ENCODE data around the gene KLHDC3. TPM values are rescaled to one million over a fixed set of nuclear protein-coding genes. Genes with fewer than 3 reads are reported as not detected.
"Not testable (repeated sequence)": the region's sequence is repeated elsewhere in the genome, so short reads cannot be mapped to it uniquely, and the experiment has no call there.

KLHDC3 gene
- total RNA-seq, 2 donors from 2014 or later = 43.7 to 44.1 TPM

DNA sequence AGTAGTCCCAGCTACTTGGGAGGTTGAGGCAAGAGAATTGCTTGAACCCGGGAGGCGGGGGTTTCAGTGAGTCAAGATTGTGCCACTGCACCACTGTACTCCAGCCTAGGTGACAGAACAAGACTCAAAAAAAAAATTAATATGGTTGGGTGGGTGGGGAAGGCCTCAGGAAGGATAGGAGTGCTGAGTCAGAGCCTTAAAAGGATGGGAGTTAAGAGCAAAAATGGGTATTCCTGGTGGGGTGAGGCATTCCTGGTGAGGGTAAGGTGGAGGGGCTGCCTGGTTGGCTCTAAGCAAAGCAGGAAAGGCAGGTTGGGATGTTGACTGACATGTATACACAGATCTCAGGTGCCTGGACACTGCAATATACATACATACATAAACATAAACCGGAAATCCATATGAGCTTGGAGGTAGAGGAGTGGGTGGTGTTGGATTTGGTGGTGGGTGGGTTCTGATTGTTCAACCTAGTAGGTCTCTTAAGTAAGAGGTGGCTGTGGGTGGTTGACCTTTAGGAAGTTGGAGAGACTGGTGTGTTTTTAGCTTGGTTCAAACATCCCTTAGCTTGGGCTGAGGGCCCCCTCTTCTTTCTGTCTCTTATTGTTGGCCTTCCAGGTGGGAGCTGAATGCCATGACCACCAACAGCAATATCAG, 6.1 kb downstream of the KLHDC3 start:
- no peak for DNase-seq (ENCODE audit: low spot score)
- intact Hi-C loops (cut with DNase I) = no loop called here

DNA sequence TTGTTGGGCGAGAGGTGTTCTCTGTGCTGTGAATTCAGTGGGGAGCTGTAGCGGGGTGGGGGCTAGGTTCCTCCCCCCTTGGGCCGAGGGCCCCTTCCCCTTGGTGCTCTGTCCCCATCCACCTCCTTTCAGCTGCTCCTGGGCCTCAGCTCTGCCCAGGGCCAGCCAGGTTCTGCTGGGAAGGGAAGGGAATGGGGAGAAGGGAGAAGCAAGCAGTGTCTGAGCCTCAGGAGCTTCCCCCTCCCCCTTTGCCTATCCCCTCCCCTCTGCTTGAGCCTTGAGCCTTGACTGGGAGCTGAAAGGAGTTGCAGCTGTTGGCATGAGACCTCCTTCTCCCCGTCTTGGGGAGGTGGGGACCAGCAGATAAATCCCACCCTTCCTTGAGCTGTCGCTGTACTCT, 6.8 kb downstream of the KLHDC3 start:
- DNase-seq (ENCODE audit: low spot score) = no peak
- intact Hi-C loops (cut with DNase I) = no loop called here

DNA sequence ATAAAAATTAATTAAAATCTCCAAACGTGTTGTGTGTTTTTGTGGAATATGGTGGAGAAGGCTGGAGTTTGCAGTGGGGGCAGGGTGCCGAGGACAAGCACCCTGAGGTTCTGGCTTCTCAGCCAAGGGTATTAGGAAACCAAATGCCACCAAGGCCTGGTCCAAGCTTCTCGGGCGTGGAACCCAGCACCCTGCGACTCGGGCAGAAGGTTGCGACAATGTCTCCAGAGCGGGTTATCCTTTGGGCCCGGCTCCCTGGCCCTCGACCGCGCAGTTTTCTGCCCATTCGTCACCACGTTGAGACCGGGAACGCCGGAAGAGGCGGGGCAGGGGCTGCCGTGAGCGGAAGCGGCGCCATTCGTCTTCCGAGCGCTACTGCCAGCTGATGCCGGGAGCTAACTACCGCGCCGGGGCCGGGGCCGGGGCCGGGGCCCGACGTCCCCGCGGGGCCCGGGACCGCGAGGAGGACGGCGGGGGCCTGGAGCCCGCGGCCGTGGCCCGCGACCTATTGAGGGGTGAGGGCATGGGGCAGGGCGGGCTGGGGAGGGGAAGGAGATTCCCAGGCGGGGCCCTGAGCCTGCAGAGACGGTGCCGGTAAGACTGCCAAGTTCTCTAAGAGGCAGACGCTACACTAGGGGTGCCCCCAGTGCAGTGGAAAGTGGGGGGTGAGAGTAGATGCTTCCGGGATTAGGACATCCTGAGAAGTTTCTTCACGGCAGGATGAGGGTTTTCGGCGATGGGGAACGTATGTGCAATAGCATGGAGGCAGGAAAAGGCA, 7.4 kb downstream of the KLHDC3 start, which contains the start of gene RRP36:
Gene RRP36, plus strand, starts transcription at position 354 of the 778 bp plus-strand sequence. Its CDS starts 32 bp downstream, at position 386.
- intact Hi-C loops (cut with DNase I) = no loop called here

DNA sequence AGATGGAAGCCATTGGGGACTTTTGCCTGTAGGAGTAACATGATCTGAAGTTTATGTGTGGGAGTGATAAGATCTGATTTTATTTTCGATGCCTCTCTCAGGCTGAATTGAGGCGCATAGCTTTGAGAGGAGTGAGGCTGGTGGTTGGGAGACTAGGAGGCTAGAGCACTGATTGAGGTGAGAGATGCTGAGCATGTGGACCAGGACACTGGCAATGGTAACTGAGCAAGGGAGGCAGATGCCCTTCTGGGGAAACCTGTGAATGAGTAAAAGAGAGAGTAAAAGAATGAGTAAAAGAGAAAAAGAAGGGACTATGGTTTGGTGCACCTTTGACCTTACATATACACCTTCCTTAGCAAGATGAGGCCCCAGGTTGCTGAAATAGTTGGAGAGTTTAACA, 10.4 kb downstream of the KLHDC3 start:
- intact Hi-C loops (cut with DNase I) = no loop called here
- no peak for DNase-seq (ENCODE audit: low spot score)

More for the DNA sequence above, 7.4 kb downstream of the KLHDC3 start, which contains the start of gene RRP36:
- peak; percentile 95 for DNase-seq (ENCODE audit: low spot score)

DNA sequence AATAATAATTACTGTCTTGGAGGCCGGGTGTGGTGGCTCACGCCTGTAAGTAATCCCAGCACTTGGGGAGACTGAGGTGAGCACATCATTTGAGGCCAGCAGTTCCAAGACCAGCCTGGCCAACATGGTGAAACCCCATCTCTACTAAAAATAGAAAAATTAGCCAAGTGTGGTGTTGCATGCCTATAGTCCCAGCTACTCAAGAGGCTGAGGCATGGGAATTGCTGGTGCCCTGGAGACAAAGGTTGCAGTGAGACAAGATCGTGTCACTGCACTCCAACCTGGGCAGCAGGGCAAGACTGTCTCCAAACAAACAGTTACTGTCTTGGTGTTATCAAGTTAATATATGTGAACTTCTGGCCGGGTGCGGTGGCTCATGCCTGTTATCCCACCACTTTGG, 12.3 kb downstream of the KLHDC3 start:
- intact Hi-C loops (cut with DNase I) = no loop called here
- DNase-seq (ENCODE audit: low spot score) = no peak

DNA sequence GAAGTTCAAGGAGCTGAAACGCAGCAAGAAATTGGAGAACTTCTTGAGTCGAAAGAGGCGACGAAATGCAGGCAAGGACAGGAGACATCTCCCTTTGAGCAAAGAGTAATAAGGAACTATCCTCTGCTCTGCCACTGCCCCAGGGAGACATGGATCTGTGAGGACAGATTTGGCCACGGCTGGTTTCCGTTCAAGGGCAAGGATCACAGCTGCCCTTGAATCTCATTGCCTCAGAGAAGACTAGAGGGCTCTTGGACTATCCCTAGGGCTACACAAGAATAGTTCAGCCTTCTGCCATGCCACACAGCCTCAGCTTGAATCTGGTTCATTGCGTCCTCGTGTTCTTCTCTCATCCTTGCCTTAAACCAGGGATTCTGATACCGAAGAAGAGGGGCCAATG, 15.1 kb downstream of the KLHDC3 start:
- intact Hi-C loops (cut with DNase I) = no loop called here

DNA sequence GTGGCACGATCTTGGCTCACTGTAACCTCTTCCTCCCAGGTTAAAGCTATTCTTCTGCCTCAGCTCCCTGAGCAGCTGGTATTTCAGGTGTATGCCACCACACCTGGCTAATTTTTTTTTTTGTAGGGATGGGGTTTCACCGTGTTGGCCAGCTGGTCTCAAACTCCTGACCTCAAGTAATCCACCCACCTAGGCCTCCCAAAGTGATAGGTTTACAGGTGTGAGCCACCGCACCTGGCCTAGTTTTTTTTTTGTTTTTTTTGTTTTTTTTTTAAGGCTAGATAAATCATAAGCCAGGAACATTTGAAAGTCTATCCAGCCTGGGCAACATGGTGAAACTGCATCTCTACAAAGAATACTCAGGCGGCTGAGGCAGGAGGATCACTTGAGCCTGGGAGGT, 18.3 kb downstream of the KLHDC3 start:
- intact Hi-C loops (cut with DNase I) = no loop called here

More for the DNA sequence above, 15.1 kb downstream of the KLHDC3 start:
- no peak for DNase-seq (ENCODE audit: low spot score)

DNA sequence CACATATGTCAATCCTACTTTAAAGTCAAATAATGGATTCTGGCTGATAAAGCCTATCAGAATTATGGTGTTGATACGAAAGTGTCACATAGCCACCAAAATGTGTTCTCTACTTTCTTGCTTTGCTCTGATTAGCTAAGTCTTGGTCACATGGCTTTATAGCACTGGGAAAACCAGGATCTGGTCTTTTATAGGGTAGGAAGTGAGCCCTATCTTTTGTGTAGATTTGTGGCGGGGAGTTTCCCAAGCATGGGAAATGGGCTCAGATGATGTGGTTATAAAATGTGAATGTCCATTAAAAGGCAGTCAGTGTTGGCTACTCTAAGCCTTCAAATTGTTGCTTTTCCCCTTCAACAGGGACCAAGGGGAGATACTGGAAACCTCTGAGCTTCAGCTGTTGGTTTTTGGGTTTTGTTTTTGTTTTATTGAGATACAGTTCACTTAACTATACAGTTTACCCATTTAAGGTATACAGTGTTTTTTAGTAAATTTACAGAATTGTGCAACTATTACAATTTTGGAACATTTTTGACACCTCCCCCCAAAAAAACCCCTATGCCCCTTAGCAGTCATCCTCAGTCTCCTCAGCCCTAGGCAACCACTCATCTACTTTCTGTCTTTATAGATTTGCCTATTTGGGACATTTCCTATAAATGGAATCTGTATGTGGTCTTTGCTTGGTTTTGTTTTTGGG, 19.6 kb downstream of the KLHDC3 start:
- DNase-seq (ENCODE audit: low spot score) = no peak
- intact Hi-C loops (cut with DNase I) = no loop called here

More for the DNA sequence above, 18.3 kb downstream of the KLHDC3 start:
- no peak for DNase-seq (ENCODE audit: low spot score)

DNA sequence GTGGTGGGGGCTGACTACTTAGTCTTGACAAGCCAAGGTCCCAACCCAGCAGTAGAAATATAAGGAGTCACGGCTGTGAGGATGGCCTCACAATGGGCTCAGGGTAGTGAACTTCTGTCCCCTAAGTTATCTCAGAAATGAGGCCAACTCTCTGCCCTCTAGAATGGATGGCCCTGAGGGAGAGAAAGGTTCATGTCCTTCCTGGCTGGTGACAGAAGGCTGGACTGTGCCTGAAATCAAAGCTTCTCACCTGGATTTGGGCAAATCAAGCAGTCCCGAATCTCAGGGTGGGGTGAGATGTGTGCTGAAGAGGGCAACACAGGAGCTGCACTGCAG, 20.1 kb downstream of the KLHDC3 start:
- DNase-seq (ENCODE audit: low spot score) = no peak
- intact Hi-C loops (cut with DNase I) = no loop called here

DNA sequence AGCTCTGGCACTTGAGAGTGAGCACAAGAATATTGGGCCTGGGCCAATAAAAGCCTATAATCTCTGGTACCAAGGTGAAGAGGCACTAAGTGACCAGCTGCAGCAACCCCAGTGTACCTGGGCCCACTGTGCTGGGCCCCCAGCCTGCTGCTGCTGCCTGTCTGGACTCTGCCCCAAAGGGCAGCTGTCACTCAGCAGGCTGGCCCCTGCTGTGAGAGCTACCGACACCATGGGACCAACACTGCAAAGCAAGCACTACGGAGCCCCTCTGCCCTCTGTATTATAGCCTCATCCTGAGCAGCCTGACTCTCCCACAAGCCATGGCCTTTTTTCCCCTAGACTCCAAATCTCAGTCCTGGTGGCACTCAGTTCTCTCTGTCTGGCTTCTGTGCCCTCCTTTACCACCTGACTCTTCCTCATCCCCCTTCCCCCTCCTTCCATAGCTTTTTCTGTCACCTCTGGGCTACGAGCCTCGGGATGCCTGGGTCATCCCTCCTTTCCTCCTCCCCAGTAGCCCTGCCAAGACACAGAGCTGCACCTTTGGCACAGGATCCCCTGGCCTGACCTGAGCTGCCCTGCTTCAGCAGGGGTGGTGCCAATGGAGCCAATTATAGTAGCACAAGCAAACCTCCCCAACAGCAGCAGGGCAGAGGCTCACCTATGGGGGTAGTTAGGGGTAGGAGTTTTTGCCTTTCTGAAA, 21.6 kb downstream of the KLHDC3 start:
- intact Hi-C loops (cut with DNase I) = no loop called here
- DNase-seq (ENCODE audit: low spot score) = no peak

DNA sequence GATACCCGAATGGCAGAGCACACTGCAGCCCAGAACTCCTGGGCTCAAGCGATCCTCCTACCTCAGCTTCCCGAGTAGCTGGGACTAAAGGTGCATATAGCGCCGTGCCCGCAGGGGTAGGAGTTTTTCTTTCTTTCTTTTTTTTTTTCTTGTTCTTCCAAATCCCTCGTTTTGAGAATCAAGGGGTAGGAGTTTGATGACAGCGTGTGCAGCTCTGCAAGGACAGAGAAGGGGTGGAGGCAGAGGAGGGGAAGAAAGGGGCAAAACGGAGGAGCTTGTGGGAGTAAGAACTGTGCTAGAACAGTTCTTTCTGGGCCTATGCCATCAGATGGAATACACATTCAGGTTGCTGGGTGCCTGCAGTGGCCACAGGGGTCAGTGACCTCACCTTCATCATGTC, 22.7 kb downstream of the KLHDC3 start:
- intact Hi-C loops (cut with DNase I) = no loop called here
- no peak for DNase-seq (ENCODE audit: low spot score)

DNA sequence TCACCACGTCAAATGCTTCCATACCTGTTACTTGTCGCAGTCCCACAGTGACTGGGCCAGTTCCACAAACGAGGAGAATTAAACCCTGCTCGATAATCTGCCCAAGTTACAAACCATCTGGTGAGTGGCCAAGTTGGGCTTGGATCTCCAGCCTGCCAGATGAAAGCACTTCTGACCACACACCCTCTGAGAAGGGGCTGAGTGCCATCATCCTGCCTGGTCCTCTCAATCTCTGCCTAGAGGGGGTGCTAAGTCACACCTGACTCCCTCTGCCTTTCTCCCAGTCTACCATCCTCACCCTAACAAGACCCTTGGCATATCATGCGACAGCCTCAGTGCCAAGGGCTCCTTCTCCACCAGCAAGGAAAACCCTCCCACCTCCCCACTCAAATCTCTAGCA, 23.1 kb downstream of the KLHDC3 start:
- intact Hi-C loops (cut with DNase I) = no loop called here
- DNase-seq (ENCODE audit: low spot score) = no peak

DNA sequence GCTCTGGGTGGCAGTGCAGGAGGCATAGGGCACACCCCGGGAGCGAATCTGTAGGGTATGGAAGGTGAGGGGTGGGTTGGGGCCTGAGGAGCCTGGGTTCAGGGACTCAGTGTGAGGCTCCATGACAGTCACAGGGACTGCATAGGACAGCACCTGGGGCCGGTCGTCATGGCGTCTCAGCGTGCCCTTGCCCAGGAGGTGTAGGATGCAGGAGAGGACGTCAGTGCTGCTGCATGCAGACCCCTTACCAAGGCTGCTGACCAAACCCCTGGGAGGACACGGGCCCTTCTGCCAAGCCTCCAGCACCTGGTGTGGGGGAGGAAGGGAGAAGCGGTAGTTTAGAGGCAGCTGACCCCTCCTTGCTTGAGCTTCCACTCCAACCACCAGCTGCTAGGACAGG, 23.7 kb downstream of the KLHDC3 start:
- intact Hi-C loops (cut with DNase I) = no loop called here
- no peak for DNase-seq (ENCODE audit: low spot score)

DNA sequence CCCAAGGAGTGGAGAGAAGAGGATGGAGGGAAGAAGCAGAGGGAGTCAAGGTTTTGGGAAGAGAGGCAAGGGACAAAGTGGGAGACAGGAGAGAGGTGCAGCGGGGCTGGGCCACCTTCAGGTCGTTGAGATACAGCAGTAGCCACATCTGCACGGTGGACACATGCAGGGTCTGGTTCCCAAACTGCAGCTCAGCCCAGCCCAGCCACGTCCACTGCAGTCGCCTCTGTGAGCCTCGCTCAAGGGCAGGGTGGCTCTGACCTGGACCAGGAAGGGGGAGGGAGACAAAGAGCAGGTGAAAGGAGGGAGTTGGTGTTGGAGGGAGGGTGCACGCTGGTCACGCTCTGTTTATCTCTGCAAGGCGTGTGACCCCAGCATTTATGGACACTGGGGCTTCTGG, 24.7 kb downstream of the KLHDC3 start:
- intact Hi-C loops (cut with DNase I) = no loop called here
- DNase-seq (ENCODE audit: low spot score) = no peak

DNA sequence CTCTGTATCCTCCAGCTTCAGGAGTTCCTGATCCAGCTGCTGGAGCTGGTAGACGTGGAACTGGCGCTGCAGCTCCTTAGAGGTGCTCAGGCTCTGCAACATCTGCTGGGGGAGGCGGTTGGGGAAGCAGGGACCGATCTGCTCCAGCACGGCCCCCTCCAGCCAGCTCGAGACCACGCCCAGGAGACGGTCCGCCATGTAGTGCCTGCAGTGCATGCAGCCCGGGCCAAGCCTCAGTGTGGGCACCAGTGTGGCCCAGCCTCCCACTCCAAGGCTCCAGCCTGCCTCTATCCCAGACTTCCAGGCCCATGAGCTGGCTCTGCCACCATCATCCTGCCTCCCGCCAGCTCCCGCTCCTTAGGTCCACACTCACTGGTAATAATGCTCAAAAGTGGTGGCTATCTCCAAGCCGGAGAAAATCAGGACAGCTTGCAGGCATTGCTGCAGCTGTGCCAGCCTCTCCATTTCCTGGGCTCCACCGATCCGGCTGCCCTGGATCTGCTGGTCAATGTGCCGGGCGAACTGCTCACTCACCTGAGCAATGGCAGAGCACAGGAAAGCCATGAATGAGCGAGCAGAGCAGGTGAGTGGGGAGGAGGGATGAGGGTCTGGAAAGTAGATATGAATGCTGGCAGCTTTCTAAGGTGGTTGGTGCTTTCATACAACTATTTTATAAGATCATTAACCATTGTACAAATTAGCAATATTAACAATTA, 26.7 kb downstream of the KLHDC3 start:
- no peak for DNase-seq (ENCODE audit: low spot score)
- intact Hi-C loops (cut with DNase I) = no loop called here

DNA sequence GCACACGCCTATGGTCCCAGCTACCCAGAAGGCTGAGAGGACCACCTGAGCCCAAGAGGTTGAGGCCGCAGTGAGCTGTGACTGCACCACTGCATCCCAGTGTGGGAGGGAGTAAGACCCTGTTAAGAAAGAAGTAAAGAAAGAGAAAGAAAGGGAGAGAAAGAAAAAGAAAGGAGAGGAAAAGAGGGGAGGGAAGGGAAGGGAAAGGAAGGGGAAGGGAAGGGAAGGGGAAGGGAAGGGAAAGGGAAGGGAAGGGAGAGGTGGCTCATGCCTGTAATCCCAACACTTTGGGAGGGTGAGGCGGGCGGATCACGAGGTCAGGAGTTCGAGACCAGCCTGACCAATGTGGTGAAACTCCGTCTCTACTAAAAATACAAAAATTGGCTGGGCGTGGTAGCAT, 27.4 kb downstream of the KLHDC3 start:
- intact Hi-C loops (cut with DNase I); DNase-seq (ENCODE audit: low spot score): not testable (repeated sequence)

DNA sequence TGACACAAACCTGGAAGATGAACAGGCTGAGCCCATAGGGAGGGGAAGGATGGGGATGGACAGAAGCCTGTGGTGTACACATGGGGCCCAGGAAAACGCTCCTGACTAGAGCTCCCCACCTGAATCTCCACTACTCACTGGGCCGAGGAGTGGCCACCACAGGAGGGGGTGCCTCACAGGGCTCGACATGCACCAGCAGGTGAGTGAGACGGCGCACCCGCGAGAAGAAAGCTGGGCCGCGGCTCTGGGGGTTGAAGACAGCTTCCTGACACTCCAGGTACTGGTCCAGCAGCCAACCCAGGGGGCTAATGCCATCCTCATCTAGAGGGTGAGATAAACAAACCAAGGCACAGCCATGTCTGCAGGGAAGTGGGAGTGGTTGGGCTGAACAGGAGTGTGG, 29.3 kb downstream of the KLHDC3 start:
- intact Hi-C loops (cut with DNase I) = no loop called here
- DNase-seq (ENCODE audit: low spot score) = no peak

DNA sequence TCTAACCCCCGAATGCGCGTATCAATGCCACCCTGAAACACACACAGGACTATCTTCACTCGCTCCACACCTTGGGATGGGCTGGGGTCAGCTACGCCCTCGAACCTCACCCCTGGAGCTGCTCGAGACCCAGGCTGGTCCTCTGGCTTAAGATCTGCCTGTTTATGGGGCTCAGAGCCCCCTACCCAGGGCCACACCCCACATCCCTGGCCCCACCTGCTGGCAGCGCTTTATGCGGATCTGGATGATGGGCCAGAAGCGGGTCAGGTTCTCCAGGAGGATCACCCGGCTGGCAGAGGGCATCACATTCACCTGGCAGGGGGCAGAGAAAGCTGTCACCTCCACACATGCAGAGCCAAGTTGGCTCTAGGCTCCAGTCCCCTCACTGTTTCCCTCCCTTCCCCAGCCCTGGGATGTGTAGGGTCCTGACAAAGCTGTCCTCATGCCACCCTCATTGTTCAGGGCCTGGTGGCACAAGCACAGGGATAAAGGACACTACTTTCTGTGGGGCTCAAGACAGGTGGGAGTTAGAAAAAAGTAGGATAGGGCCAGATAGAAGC, 31.4 kb downstream of the KLHDC3 start:
- DNase-seq (ENCODE audit: low spot score) = no peak

DNA sequence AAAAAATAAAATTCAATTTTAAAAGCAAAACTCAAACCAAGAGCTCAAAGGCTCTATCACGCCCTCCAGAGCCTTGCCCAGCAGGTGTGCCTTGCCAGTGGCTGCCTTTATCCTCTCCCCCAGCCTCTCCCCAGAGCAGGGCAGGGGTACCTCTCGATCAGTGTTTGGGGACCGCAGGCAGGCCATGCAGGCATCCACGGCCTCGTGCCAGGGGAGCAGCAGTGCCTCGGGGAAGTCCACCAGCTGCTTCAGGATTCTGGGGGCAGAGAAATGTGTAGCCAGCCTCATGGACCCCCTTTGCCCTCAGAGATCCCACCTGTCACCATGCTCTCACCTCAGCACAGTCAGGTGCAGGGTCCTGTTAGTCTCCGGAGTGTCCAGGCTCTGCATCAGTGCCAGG, 33.9 kb downstream of the KLHDC3 start:
- intact Hi-C loops (cut with DNase I) = no loop called here
- no peak for DNase-seq (ENCODE audit: low spot score)

More for the DNA sequence above, 31.4 kb downstream of the KLHDC3 start:
- intact Hi-C loops (cut with DNase I) = no loop called here

Data from posterior vena cava (tissue), 2 donors.